Measurements from ENCODE around the gene SRPX2. TPM values are rescaled to one million over a fixed set of nuclear protein-coding genes. Genes with fewer than 3 reads are reported as not detected.

The SRPX2 gene
- total RNA-seq, 1 experiment from 2014 or later = 2.4 TPM

GRCh38 chrX:100677611-100678181 is 33.7 kb downstream of the SRPX2 start:
- CTCF ChIA-PET = no interaction called here
- intact Hi-C loops (cut with micrococcal nuclease) = no loop called here

GRCh38 chrX:100680756-100681155 is 36.8 kb downstream of the SRPX2 start:
- H3K27me3 ChIP-seq (ENCODE audit: insufficient read depth, low read length) = no peaks in the 10 kb centered on the region
- intact Hi-C loops (cut with micrococcal nuclease) = loop anchor here (10.0 kb wide), 1 partner anchor 604 kb away; no protein-coding TSS in a partner anchor
- no peaks in the 10 kb centered on the region for H3K9me2 ChIP-seq (ENCODE audit: insufficient read depth)
- no peak overlapping the region for H2AFZ ChIP-seq (ENCODE audit: low read depth, low read length, poor library complexity, severe bottlenecking)
- H3K9me3 ChIP-seq (ENCODE audit: control insufficient read depth in 1 of 2, insufficient read depth in 1 of 2, low read depth in 1 of 2, low read length in 2 of 2) = no peaks in the 10 kb centered on the region
- H3K4me3 ChIP-seq (replicated peaks in 1 of 2; ENCODE audit: low read depth in 1 of 2, low read length in 2 of 2) = no peak overlapping the region
- ATAC-seq (no peak), DNase-seq (ENCODE audit: low read depth, low spot score) (no peak)
- H3K4me1 ChIP-seq (ENCODE audit: control insufficient read depth in 1 of 2, insufficient read depth in 2 of 2, low read length in 2 of 2) = no peaks in the 10 kb centered on the region
- RAD21 ChIA-PET (ENCODE audit: low non-redundant PET in 1 of 2, low total read pairs in 2 of 2, uncharacterized antibody in 2 of 2, unreplicated experiment in 2 of 2) = no interaction called here
- POLR2A ChIA-PET = no interaction called here
- H3K36me3 ChIP-seq (ENCODE audit: control insufficient read depth in 1 of 2, insufficient read depth in 2 of 2, low read length in 2 of 2) = no peaks in the 10 kb centered on the region
- H3K27ac ChIP-seq (ENCODE audit: low read depth, low read length) = no peak overlapping the region
- no peak overlapping the region for H3K9ac ChIP-seq (ENCODE audit: low read length)
- no peaks in the 10 kb centered on the region for H4K20me1 ChIP-seq (ENCODE audit: insufficient read depth)
- no peak overlapping the region for H3K4me2 ChIP-seq (ENCODE audit: low read length)
- CTCF ChIA-PET = no interaction called here
- no peaks in the 10 kb centered on the region for H3K79me2 ChIP-seq (ENCODE audit: insufficient read depth, low read length)
- BruUV-seq (replicated peaks) = no TSS peak
- no peak for TF ChIP-seq REST (IDR thresholded peaks at IDR 0.05; ENCODE audit: low read depth)
- no peak for TF ChIP-seq RAD21 (IDR thresholded peaks at IDR 0.05; ENCODE audit: low read depth)
- TF ChIP-seq CBX3 (IDR thresholded peaks at IDR 0.05; ENCODE audit: low read depth) = no peak
- TF ChIP-seq CEBPB (IDR thresholded peaks at IDR 0.05; ENCODE audit: low read depth) = no peak
- no peak for TF ChIP-seq TCF7L2 (IDR thresholded peaks at IDR 0.05; ENCODE audit: borderline replicate concordance, extremely low read depth, insufficient read depth, insufficient read length)
- TF ChIP-seq SRF (IDR thresholded peaks at IDR 0.05; ENCODE audit: low read depth) = no peak
- TF ChIP-seq ZFX (IDR thresholded peaks at IDR 0.05) = no peak
- TF ChIP-seq JUND (IDR thresholded peaks at IDR 0.05) = no peak
- TF ChIP-seq, protein P1, sequence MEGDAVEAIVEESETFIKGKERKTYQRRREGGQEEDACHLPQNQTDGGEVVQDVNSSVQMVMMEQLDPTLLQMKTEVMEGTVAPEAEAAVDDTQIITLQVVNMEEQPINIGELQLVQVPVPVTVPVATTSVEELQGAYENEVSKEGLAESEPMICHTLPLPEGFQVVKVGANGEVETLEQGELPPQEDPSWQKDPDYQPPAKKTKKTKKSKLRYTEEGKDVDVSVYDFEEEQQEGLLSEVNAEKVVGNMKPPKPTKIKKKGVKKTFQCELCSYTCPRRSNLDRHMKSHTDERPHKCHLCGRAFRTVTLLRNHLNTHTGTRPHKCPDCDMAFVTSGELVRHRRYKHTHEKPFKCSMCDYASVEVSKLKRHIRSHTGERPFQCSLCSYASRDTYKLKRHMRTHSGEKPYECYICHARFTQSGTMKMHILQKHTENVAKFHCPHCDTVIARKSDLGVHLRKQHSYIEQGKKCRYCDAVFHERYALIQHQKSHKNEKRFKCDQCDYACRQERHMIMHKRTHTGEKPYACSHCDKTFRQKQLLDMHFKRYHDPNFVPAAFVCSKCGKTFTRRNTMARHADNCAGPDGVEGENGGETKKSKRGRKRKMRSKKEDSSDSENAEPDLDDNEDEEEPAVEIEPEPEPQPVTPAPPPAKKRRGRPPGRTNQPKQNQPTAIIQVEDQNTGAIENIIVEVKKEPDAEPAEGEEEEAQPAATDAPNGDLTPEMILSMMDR (IDR thresholded peaks at IDR 0.05 in 2 of 3, conservative IDR thresholded peaks at IDR 0.05 in 1 of 3; ENCODE audit: borderline replicate concordance in 1 of 3, insufficient read depth in 1 of 3, low read depth in 2 of 3, low read length in 2 of 3) = no peak
- TF ChIP-seq YY1 (IDR thresholded peaks at IDR 0.05; ENCODE audit: extremely low read depth, insufficient replicate concordance, low read depth, low read length) = no peak
- no peak for TF ChIP-seq ATF3 (IDR thresholded peaks at IDR 0.05)
- no peak for TF ChIP-seq FOSL1 (IDR thresholded peaks at IDR 0.05; ENCODE audit: low read depth)
- TF ChIP-seq EZH2phosphoT487 (IDR thresholded peaks at IDR 0.05; ENCODE audit: borderline replicate concordance) = no peak

More at GRCh38 chrX:100677611-100678181, 33.7 kb downstream of the SRPX2 start:
- POLR2A ChIA-PET = no interaction called here
- Histone ChIP-seq H3K27ac (ENCODE audit: low read depth, low read length) (no peak overlapping the region), H3K27me3 (ENCODE audit: insufficient read depth, low read length) (no peaks in the 10 kb centered on the region), H3K4me3 (replicated peaks in 1 of 2; ENCODE audit: low read depth in 1 of 2, low read length in 2 of 2) (no peak overlapping the region), H3K4me2 (ENCODE audit: low read length) (no peak overlapping the region), H3K36me3 (ENCODE audit: control insufficient read depth in 1 of 2, insufficient read depth in 2 of 2, low read length in 2 of 2) (no peaks in the 10 kb centered on the region), H2AFZ (ENCODE audit: low read depth, low read length, poor library complexity, severe bottlenecking) (no peak overlapping the region), H3K4me1 (ENCODE audit: control insufficient read depth in 1 of 2, insufficient read depth in 2 of 2, low read length in 2 of 2) (peaks cover 0 to 14% of the 10 kb centered on the region in 2 experiments; a peak in 3 of 4 replicates), H3K9ac (ENCODE audit: low read length) (no peak overlapping the region), H3K9me3 (ENCODE audit: control insufficient read depth in 1 of 2, insufficient read depth in 1 of 2, low read depth in 1 of 2, low read length in 2 of 2) (no peaks in the 10 kb centered on the region), H3K9me2 (ENCODE audit: insufficient read depth) (no peaks in the 10 kb centered on the region), H3K79me2 (ENCODE audit: insufficient read depth, low read length) (no peaks in the 10 kb centered on the region), H4K20me1 (ENCODE audit: insufficient read depth) (no peaks in the 10 kb centered on the region)
- BruUV-seq (replicated peaks) = no TSS peak
- RAD21 ChIA-PET (ENCODE audit: low non-redundant PET in 1 of 2, low total read pairs in 2 of 2, uncharacterized antibody in 2 of 2, unreplicated experiment in 2 of 2) = no interaction called here
- DNase-seq (ENCODE audit: low read depth, low spot score) (no peak), ATAC-seq (no peak)
- TF ChIP-seq RAD21 (IDR thresholded peaks at IDR 0.05; ENCODE audit: low read depth) = no peak
- no peak for TF ChIP-seq TCF7L2 (IDR thresholded peaks at IDR 0.05; ENCODE audit: borderline replicate concordance, extremely low read depth, insufficient read depth, insufficient read length)
- TF ChIP-seq ZFX (IDR thresholded peaks at IDR 0.05) = no peak
- no peak for TF ChIP-seq POLR2A (IDR thresholded peaks at IDR 0.05; ENCODE audit: borderline replicate concordance, extremely low read depth, insufficient read depth, insufficient read length)
- no peak for TF ChIP-seq JUND (IDR thresholded peaks at IDR 0.05)
- TF ChIP-seq ELF1 (IDR thresholded peaks at IDR 0.05; ENCODE audit: borderline replicate concordance, low read depth) = no peak
- TF ChIP-seq YY1 (IDR thresholded peaks at IDR 0.05; ENCODE audit: extremely low read depth, insufficient replicate concordance, low read depth, low read length) = no peak

Data from HCT116 (cell line).